ENCODE measurements around the gene NDUFS8.

NDUFS8 gene

GRCh38 chr11:68041617-68042218 lies 11.2 kb downstream of the NDUFS8 start:
- Histone ChIP-seq H3K4me2 (ENCODE audit: low read length) (no peak overlapping the region), H3K36me3 (ENCODE audit: control insufficient read depth, insufficient read depth, low read length) (no peaks in the 10 kb centered on the region), H3K27me3 (ENCODE audit: control insufficient read depth, insufficient read depth, low read length) (no peaks in the 10 kb centered on the region), H2AFZ (no peak overlapping the region), H3K27ac (no peak overlapping the region), H3K4me3 (ENCODE audit: low read depth, low read length) (no peak overlapping the region), H3K79me2 (no peaks in the 10 kb centered on the region), H3K4me1 (peaks cover 8% of the 10 kb centered on the region), H3K9ac (no peak overlapping the region), H3K9me3 (ENCODE audit: control insufficient read depth, low read length) (no peaks in the 10 kb centered on the region)
- no peak for TF ChIP-seq CTCF (IDR thresholded peaks at IDR 0.05)

- Histone ChIP-seq H3K27ac (no peak overlapping the region), H3K36me3 (ENCODE audit: control insufficient read depth, insufficient read depth, low read length) (no peaks in the 10 kb centered on the region), H3K4me2 (ENCODE audit: low read length) (no peak overlapping the region), H3K79me2 (no peaks in the 10 kb centered on the region), H3K9ac (no peak overlapping the region), H2AFZ (no peak overlapping the region), H3K9me3 (ENCODE audit: control insufficient read depth, low read length) (no peaks in the 10 kb centered on the region), H3K27me3 (ENCODE audit: control insufficient read depth, insufficient read depth, low read length) (no peaks in the 10 kb centered on the region), H3K4me3 (ENCODE audit: low read depth, low read length) (no peak overlapping the region), H3K4me1 (peaks cover 8% of the 10 kb centered on the region)
- no peak for TF ChIP-seq CTCF (IDR thresholded peaks at IDR 0.05)
Observed at GRCh38 chr11:68042219-68043028, 11.9 kb downstream of the NDUFS8 start.

GRCh38 chr11:68043029-68043348 lies 12.5 kb downstream of the NDUFS8 start:
- Histone ChIP-seq H3K36me3 (ENCODE audit: control insufficient read depth, insufficient read depth, low read length) (no peaks in the 10 kb centered on the region), H3K9me3 (ENCODE audit: control insufficient read depth, low read length) (no peaks in the 10 kb centered on the region), H3K27ac (no peak overlapping the region), H3K9ac (no peak overlapping the region), H3K79me2 (no peaks in the 10 kb centered on the region), H3K4me1 (peaks cover 6% of the 10 kb centered on the region), H2AFZ (no peak overlapping the region), H3K4me2 (ENCODE audit: low read length) (no peak overlapping the region), H3K4me3 (ENCODE audit: low read depth, low read length) (no peak overlapping the region), H3K27me3 (ENCODE audit: control insufficient read depth, insufficient read depth, low read length) (no peaks in the 10 kb centered on the region)
- TF ChIP-seq CTCF (IDR thresholded peaks at IDR 0.05) = no peak

- Histone ChIP-seq H3K4me1 (peaks cover under 1% of the 10 kb centered on the region), H3K9ac (no peak overlapping the region), H3K27me3 (ENCODE audit: control insufficient read depth, insufficient read depth, low read length) (no peaks in the 10 kb centered on the region), H3K9me3 (ENCODE audit: control insufficient read depth, low read length) (no peaks in the 10 kb centered on the region), H3K4me3 (ENCODE audit: low read depth, low read length) (no peak overlapping the region), H2AFZ (no peak overlapping the region), H3K79me2 (no peaks in the 10 kb centered on the region), H3K36me3 (ENCODE audit: control insufficient read depth, insufficient read depth, low read length) (no peaks in the 10 kb centered on the region), H3K27ac (no peak overlapping the region), H3K4me2 (ENCODE audit: low read length) (no peak overlapping the region)
- TF ChIP-seq CTCF (IDR thresholded peaks at IDR 0.05) = no peak
Observed at GRCh38 chr11:68043349-68044144, 13.1 kb downstream of the NDUFS8 start.
